EL (cell line): ENCODE data around the gene FBXO27.
"Not testable (repeated sequence)": the region's sequence is repeated elsewhere in the genome, so short reads cannot be mapped to it uniquely, and the experiment has no call there.

Source experiments
- DNase-seq: peaks from one replicate; pipeline ENCODE4 v3.0.0-alpha.2; 2016

Gene FBXO27, protein sequence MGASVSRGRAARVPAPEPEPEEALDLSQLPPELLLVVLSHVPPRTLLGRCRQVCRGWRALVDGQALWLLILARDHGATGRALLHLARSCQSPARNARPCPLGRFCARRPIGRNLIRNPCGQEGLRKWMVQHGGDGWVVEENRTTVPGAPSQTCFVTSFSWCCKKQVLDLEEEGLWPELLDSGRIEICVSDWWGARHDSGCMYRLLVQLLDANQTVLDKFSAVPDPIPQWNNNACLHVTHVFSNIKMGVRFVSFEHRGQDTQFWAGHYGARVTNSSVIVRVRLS

DNA sequence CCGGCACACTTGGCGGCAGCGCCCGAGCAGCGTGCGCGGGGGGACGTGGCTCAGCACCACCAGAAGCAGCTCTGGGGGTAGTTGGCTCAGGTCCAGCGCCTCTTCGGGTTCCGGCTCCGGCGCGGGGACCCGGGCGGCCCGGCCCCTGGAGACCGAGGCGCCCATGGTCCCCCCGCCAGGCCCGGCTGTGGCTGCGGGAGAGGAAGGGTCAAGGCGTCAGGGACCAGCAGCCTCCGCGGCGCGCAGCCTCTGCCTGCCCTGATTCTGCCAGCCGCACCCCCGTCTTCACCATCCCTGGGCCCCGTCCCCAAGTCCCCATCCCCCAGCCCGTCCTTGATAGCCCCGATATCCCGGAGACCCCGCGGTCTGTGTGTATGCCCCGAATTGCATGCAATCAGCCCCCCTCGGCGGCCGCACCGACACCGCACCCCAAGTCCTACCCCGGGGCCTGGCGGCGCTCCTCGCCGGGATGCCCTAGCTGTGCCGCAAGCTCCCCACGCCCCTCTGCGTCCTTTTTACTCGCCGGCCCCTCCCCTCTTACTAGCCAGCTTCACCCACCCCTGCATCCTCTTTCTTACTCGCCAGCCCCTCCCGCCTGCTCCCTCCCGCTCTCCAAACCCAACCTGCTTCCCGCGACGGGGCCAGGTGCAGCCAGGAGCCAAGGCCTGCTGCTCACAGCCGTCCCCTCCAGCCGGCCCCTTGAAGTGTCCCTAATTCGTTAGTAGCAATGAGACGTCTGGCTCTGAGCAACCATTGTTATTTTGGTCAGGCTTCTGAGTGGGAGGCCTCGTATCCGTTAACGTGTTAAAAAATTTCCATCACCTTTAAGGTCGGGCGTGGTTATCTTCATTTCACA lies at the start of gene FBXO27:
FBXO27 (minus strand) TSS at position 487 of the 856 bp plus-strand sequence; CDS start at position 165, 322 bp downstream.
- peak; percentile 6 for DNase-seq

DNA sequence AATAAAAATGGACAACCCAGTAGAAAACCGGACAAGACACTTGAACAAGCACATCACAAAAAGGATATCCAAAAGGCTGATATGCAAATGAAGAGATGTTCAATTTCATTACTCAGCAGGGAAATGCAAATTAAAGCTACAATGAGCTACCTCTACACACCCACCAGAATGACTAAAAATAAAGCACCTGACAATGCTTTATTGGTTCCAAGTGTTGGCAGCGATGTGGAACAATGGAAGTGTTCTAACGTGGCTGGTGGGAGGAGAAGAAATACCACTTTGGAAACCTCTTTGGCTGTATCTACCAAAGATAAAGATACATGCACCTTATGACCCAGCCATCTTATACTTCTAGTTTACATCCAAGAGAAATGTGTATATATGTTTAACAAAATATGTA lies 48.1 kb upstream of the FBXO27 start:
- DNase-seq, result no peak

DNA sequence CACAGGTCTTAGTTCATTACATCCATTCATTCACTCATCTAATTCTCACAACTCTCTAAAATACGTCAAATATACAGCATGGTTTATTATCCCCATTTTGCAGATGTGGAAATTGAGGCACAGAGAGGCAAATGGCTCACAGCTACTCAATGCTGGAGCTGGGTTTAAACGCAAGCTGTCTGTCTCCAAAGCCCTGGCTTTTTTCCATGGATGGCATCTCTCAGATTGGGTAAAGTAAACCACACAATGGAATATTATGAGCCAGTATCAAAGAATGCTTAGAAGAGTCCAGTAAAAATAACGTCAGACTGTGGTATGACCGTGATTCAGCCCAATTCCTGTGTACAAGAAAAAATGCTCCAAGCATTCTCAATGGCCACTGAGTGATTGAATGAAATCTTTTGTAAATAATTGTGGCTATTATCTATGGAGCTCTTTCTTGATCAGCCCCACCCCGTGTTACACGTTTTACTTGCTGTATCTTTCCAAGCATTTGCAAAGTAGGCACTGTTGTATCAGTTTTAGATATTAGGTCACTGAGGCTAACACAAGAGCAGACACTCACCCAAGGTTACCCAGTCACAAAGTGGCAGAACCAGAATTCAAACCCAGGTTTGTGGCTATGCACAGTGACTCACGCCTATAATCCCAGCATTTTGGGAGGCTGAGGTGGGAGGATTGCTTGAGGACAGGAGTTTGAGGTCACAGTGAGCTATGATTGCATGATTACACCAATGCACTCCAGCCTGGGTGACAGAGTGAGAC lies 46.3 kb upstream of the FBXO27 start:
- DNase-seq, result peak; percentile 97

DNA sequence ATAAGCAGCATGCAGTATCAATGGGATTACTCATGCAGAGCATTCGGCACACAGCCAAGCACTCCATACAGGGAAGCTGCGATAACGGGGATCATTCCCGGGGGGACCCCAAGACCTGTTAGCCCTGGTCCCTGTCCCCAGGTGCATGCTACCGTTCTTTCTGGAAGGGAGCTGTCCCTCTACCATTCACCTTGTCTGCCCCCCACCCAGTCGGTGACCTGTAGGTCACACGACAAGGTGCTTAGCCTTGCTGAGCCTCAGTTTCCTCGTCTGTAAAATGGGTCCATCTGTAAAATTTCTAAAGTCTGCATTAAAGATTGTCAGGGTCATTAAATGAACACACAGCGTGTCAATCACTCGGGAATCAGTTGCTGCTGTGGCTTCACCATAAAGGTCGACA lies 45.0 kb upstream of the FBXO27 start:
- no peak for DNase-seq

DNA sequence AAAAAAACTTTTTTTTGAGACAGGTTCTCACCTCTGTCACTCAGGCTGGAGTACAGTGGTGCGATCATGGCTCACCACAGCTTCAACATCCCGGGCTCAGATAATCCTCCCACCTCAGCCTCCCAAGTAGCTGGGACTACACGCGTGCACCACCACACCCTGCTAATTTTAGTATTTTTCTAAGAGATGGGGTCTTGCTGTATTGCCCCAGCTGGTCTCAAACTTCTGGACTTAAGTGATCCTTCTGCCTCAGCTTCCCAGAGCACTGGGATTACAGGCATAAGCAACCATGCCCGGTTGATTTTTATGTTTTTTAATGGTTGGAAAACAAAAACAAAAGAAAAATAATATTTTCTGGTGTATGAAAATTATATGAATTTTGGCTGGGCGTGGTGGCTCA lies 42.6 kb upstream of the FBXO27 start:
- no peak for DNase-seq

DNA sequence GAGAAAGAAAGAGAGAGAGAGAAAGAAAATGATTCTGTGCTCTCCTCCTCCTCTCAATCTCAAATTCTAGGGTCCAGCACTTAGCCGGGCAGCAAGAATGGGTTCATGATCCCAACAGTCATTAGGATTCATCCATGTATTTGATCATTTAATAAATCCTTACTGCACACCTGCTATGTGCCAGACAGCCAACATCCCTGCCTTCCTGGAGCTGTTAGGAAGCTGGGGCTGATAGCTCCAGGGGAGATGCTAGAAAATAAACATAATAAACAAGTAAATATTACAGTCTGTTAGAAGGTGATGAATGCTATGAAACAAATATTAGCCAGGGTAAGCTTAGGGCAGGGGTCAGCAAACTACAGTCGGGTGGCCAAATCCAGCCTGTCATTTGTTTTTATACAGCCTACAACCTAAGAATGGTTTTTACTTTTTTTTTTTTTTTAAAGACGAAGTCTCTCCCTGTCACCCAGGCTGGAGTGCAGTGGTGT lies 41.9 kb upstream of the FBXO27 start:
- DNase-seq, result no peak

DNA sequence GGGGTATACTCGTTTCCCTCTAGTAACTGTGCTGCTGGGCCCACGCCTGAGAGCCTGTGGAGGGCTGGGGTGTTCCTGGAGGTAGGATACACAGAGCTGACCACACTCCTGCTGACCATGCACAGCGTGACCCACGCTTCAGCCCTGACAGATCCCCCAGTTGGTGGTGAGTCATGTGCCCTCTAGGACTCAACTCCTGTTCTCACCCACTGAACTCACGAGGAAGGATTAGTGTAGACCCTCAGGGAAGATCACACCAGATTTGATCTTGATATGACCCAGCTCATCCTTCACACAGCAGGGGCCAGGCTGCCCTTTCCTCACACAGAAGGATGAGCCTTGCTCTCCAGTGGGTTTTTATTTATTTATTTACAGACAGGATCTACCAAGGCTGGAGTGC lies 38.5 kb upstream of the FBXO27 start:
- DNase-seq, result peak; percentile 84

DNA sequence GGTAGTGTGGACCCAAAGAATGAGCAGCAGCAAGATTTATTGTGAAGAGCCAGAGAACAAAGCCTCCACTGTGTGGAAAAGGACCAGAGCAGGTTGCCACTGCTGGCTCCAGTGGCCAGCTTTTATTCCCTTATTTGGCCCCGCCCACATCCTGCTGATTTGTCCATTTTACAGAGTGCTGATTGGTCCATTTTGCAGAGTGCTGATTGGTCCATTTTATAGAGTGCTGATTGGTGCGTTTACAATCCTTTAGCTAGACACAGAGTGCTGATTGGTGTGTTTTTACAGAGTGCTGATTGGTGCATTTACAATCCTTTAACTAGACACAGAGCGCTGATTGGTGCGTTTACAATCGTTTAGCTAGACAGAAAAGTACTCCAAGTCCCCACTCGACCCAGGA lies 35.9 kb upstream of the FBXO27 start:
- DNase-seq, result not testable (repeated sequence)

DNA sequence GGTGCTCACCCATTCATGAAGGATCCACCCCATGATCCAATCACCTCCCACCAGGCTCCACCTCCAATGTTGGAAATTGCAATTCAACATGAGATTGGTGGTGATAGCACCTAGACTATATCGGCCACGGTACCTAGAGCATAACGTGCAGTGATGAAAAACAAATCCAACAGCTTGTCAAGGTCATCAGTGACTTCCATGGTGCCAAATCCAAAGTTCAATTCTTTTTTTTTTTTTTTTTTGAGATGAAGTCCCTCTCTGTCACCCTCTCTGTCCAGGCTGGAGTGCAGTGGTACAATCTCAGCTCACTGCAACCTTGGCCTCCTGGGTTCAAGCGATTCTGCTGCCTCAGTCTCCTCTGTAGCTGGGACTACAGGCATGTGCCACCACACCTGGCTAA lies 34.8 kb upstream of the FBXO27 start:
- no peak for DNase-seq

DNA sequence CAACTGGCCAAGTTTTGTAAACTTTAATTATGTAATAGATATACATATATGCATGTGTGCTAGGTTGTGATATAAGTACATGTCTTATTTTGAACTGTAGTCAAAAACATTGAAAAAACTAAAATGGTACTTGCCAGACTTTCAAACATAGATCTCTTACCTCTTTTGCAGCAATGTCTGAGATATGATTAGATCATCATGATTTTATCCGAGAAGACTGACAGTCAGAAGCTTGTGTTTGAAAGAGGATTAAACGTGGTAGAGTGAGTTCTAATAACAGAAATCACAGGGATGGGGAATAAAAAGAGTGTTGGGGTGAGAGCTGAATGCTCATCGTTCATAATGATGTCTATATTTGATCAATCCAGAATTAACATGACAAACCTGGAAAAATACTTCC lies 33.6 kb upstream of the FBXO27 start:
- no peak for DNase-seq

DNA sequence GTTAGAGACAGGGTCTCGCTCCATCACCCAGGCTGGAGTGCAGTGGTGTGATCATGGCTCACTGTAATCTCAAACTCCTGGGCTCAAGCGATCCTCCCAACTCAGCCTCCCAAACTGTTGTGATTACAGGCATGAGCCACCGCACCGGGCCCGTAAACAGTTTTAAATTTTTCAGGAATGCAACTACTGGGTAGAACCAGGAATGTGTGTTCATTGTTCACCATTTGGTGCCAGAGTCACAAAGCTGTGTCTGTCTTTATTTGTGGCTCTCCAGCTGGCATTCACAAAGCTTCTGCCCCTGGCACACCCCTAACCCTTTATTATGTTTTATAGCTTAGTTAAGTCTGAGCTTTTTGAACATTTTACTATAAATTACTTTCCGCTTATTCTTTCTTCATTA lies 32.1 kb upstream of the FBXO27 start:
- DNase-seq, result no peak

DNA sequence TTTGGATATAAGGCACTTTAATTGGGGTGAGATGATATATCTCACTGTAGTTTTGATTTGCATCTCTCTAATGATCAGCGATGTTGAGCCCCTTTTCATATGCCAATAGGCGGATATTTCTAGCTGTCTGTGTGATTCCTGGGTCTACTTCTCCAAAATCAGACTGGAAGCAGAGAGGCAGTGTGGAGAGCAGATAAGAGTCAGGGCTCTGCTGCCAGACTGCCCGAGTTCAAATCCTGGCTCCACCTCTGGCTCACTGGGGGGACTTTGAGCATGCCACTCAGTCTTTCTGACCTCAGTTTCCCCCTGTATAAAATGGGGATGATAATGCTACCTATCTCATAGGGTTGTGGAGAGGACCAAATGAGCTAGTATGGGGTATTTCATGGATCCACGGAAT lies 27.8 kb upstream of the FBXO27 start:
- DNase-seq, result no peak

DNA sequence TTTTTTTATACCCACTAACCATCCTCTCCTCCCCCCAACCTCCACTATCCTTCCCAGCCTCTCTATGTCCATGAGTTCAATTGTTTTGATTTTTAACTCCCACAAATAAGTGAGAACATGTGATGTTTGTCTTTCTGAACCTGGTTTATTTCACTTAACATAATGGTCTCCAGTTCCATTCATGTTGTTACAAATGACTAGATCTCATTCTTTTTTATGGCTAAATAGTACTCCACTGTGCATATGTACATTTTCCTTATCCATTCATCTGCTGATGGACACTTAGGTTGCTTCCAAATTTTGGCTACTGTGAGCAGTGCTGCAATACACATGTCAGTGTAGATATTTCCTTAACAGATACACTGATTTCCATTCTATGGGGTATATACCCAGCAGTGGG lies 27.0 kb upstream of the FBXO27 start:
- no peak for DNase-seq

DNA sequence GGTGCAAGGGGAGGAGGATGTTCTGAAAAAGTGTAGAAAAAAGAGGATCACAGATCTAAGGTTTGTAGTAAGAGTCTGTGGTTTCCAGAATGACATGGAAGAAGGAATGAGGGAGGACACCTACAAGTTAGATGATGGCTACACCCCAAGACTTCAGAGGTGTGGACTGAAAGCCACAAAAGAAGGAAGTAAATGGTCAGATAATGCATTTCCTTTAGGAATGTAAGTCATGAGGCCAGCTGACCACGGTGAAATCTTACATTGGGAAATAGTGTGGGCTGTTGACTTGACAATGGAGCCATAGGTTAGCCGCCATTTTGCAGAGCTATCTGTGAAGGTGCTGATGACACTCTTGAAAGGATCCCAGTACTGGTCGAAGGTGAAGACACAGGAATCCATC lies 25.3 kb upstream of the FBXO27 start:
- no peak for DNase-seq

DNA sequence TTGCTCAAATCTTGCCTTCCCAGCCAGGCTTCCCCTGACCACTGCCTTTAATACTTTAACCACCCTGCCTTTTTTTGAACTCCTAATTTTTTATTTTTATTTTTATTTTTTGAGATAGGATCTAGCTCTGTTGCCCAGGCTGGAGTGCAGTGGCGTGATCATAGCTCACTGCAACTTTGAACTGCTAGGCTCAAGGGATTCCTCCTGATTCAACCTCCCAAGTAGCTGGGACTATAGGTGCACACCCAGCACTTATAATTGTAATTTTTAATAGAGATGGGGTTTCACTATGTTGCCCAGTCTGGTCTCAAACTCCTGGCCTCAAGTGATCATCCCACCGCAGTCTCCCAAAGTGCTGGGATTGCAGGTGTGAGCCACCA lies 21.7 kb upstream of the FBXO27 start:
- DNase-seq, result no peak

DNA sequence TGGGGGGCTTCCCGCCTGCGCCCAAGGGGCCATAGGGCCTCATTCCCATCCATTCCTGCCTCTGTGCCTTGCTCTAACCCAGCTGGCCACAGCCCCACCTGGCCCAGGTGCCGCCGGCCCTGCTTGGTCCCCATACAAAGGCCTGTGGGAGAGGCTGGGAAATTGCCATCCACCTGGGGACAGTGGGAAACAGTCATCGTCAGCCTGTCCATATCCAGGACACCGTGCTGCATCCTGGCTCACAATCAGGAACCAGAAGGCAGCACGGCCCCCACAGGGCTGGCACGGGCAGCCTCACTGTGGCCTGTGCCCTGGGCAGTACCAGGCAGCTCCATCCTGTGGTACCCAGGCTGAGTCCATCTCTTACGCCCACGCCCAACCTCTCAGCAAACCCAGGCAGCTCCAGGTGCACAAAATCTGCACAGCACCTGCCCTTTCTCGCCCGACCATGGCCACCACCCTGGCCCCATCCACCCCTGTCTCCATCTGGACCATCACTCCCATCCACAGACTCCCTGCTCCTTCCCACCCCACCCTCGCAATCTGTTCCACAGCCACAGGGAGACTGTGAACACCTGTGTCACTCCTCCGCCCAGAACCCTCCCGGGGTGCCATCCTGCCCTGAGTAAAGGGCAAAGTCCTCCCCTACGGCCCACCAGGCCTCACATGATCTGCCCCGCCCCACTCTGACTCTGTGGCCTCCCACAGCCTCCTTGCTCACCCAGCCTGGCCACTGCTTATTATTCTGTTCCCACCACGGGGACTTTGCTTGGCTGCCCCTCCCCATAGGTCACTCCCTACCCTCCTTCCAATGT lies 21.1 kb upstream of the FBXO27 start:
- no peak for DNase-seq

DNA sequence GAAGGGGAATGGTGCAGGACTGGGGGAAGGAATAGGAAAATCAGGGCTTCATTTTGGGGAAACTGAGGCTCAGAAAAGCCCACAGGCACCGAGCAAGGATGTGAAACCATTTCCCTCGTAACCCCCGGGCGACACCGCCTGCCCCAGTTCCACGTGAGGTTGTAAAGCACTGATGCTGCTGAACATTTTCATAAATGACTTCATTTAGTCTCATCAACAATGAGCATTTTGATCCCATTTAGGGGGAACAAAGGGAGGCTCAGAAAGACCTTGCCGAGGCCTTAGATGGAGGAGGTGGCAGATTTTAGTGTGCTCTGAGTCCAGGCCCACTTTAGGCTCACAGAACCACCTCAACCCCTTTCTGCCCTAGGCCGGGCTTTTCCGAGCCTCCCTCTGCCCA lies 20.5 kb upstream of the FBXO27 start:
- DNase-seq, result no peak

DNA sequence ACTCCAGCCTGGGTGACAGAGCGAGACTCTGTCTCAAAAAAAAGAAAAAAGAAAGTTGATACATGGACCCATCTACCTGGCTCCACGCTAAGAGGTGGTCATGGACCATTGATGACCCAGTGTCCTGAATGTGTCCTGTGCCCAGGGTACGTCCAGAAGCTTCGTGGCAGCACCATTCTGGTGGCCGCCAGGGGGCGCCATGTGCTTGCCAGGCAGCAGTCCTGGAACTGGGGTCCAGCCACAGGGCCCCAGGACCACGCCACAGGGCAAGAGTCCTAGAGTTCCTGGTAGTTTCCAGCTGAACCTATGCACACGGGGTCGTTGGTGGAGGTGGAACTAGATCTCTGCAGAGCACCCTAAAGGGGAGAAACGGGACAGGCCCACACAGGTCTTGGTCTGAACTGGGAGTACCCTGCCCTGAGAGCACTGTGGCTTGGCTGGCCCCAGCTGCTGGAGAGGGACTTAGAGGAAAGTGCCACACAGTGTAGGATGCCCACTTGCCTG lies 19.9 kb upstream of the FBXO27 start:
- DNase-seq, result peak; percentile 54

DNA sequence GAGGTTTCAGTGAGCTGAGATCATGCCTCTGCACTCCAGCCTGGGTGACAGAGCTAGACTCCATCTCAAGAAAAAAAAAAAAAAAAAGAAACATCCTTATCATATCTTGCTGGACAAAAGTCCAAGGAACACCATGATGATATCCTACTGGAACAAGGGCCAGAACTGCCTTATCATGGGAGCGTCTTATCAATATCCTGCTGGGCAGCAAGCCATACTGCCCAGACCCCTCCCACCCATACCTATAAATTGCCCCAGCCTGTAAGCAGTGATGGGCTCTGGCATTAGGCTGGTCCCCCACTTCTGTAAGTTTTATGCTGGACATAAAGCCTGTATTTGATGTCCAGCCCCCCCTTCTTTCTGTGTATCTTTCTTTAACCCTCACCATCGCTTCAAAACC lies 14.7 kb upstream of the FBXO27 start:
- DNase-seq, result no peak

DNA sequence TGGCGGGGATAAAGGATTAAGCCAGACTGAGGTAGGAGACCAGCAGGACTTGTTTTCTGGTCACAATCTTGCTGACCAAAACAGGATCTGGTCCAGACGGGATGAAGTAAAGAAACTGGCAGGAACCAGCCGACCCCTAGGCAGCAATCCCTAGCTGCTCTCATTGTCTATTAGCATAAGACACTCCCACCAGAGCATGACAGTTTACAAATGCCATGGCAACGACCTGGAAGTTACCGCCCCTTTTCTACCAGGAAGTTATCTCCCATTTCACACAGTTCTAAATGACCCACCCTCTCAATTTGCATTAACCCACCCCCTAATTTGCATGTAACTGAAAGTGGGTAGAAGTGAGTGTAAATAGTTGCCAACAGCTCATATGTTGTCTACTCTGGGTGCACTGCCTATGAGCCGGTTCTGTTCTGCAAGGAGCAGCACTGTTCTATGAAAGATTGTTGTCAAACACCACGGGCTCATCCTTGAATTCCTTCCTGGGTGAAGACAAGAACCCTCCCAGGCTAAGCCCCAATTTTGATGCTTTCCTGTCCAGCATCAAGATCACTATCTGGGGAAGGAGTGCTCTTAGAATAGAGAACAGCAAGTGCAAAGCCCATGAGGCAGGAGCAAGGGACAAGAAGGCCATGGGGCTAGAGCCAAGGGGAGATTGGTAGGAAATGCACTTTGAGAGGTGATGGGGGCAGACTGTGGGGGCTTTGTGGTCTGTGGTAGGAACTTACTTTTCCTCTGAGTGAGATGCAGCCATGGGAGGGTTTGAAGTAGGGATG lies 13.9 kb upstream of the FBXO27 start:
- DNase-seq, result peak; percentile 12

DNA sequence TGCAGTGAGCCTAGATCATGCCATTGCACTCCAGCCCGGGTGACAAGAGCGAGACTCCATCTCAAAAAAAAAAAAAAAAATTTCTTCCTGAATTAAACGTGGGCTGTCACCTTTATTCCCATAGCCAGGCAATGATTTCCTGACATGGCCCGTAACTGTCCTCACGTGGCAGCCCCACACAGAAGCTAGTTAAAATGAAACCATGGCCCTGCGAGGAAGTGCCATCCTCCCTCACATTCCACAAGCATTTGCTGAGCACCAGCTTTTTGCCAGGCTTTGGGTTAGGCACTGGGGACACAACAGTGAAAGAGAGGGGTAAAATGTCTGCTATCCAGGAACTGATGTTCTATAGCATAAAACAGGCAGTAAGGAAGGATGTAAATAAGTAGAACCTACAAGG lies 13.2 kb upstream of the FBXO27 start:
- DNase-seq, result no peak

DNA sequence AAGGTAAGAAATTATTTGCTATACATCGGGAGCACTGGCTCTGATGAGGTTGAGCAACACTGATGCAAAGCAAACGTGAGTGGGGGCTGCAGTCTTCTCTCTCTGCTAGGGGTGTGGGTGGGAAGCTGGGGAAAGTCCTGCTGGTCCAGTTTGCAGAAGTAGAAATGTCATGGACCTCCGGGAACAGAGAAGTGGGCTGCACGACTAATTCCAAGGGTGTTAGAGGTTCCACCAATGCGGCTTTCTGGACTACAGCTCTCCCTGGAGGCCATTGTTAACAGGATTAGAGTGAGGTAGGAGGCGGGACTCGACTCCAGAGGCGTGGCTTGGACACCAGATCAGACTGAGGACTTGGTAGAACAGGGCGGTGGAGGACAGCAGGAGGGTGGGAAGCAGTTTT lies 5.7 kb upstream of the FBXO27 start:
- DNase-seq, result peak; percentile 49
